GM12878 (cell line): ENCODE results near the gene ANO6.

Source experiments
- CBX5 ChIP-seq: sonication (generic); IDR thresholded peaks from 2 replicates; pipeline ENCODE4 v1.6.1; 2016; ENCODE audit warnings: low read depth, moderate library complexity, mild to moderate bottlenecking, inconsistent platforms
- CHD4 ChIP-seq: fragments of 200-600 bp; sonication (generic); IDR thresholded peaks from 2 replicates; pipeline ENCODE4 v1.6.1; 2016; ENCODE audit warnings: mild to moderate bottlenecking
- EP300 ChIP-seq, 2 experiments: fragments of 150-350 bp in 1 of 2; IDR thresholded peaks; 2 replicates each; pipeline ENCODE4 v1.6.1; 2011 to 2012; ENCODE audit warnings: low read depth in 2 of 2, low read length in 2 of 2, borderline replicate concordance in 1 of 2, improper control_type of control experiment in 1 of 2, inconsistent platforms in 1 of 2; ENCODE audit not compliant: control insufficient read depth in 1 of 2
- FOS ChIP-seq: IDR thresholded peaks from 3 replicates; pipeline ENCODE4 v1.6.1; 2011; ENCODE audit warnings: borderline replicate concordance; ENCODE audit not compliant: insufficient read length; ENCODE audit errors: extremely low read depth
- FOXK2 ChIP-seq: fragments of 450-650 bp; IDR thresholded peaks from 2 replicates; pipeline ENCODE4 v1.6.1; 2017; ENCODE audit warnings: mild to moderate bottlenecking, moderate library complexity
- MEF2A ChIP-seq: IDR thresholded peaks from 2 replicates; pipeline ENCODE4 v1.6.1; 2011; ENCODE audit warnings: low read depth, mild to moderate bottlenecking, low read length, moderate library complexity; ENCODE audit not compliant: insufficient read depth
- NBN ChIP-seq: fragments of 450-650 bp; IDR thresholded peaks from 2 replicates; pipeline ENCODE4 v1.6.1; 2016
- NFYA ChIP-seq: IDR thresholded peaks from 2 replicates; pipeline ENCODE4 v1.6.1; 2011; ENCODE audit warnings: low read depth, mild to moderate bottlenecking, low read length, improper control_type of control experiment, borderline replicate concordance
- RBBP5 ChIP-seq: fragments of 200-600 bp; sonication (generic); conservative IDR thresholded peaks from 2 replicates; pipeline ENCODE4 v1.6.1; 2016
- RCOR1 ChIP-seq: conservative IDR thresholded peaks from 2 replicates; pipeline ENCODE4 v1.6.1; 2012; ENCODE audit warnings: low read depth, low read length, improper control_type of control experiment
- TF ChIP-seq, protein P1 (sequence below), 3 experiments: IDR thresholded peaks in 2 of 3; conservative IDR thresholded peaks in 1 of 3; 2 replicates each; pipeline ENCODE4 v1.5.1; 2011; ENCODE audit warnings: low read depth in 3 of 3, low read length in 3 of 3, mild to moderate bottlenecking in 3 of 3, control low read depth in 2 of 3, moderate library complexity in 2 of 3, inconsistent platforms in 1 of 3, mixed read lengths in 1 of 3; ENCODE audit not compliant: control insufficient read depth in 2 of 3, insufficient read depth in 1 of 3; ENCODE audit errors: extremely low read depth in 1 of 3
- TF ChIP-seq, protein P2 (sequence below): fragments of 450-650 bp; IDR thresholded peaks from 2 replicates; pipeline ENCODE4 v1.6.1; 2014; ENCODE audit warnings: mild to moderate bottlenecking

DNA sequence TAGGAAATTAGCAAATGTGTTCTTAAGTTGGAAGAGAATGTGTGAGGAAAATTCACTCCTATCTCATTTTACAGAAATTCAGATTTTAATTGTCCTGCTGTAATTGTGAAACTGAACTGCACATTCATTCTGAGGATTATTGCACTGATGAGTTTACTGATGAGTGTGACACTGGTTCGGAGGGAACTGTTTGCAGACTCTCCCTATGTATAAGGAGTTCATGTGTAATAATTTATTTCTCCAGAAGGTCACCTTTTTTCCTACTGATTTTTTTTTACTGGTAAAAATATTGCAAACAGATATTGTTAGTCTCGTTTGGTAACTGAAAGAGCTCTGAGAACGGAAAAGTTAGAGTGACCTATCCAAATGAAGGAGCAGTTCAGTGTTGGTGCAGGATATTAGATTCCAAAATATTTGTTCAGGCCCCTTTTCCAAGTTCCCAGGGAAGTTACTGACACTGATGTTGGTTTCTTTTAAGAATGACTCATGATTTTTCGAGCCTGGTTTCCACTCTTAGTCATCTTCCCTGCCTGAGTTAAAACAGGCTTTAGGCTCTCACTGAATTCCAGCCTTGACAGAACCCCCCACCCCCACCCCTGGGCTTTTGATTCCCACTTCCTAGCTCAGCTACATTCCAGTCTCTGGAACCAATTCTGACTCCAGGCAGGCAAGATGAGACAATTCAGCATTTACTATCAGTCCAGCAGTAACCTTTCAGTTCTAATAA is 18.4 kb downstream of the ANO6 start:
- TF ChIP-seq, protein P1, sequence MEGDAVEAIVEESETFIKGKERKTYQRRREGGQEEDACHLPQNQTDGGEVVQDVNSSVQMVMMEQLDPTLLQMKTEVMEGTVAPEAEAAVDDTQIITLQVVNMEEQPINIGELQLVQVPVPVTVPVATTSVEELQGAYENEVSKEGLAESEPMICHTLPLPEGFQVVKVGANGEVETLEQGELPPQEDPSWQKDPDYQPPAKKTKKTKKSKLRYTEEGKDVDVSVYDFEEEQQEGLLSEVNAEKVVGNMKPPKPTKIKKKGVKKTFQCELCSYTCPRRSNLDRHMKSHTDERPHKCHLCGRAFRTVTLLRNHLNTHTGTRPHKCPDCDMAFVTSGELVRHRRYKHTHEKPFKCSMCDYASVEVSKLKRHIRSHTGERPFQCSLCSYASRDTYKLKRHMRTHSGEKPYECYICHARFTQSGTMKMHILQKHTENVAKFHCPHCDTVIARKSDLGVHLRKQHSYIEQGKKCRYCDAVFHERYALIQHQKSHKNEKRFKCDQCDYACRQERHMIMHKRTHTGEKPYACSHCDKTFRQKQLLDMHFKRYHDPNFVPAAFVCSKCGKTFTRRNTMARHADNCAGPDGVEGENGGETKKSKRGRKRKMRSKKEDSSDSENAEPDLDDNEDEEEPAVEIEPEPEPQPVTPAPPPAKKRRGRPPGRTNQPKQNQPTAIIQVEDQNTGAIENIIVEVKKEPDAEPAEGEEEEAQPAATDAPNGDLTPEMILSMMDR (IDR thresholded peaks at IDR 0.05 in 2 of 3, conservative IDR thresholded peaks at IDR 0.05 in 1 of 3; ENCODE audit: control insufficient read depth in 2 of 3, extremely low read depth in 1 of 3, insufficient read depth in 1 of 3, low read depth in 3 of 3, low read length in 3 of 3): no peak
- TF ChIP-seq CBX5 (no peak), RCOR1 (no peak), RBBP5 (no peak), FOXK2 (no peak), NBN (no peak), CHD4 (no peak), MEF2A (no peak), FOS (no peak), EP300 (IDR thresholded peaks at IDR 0.05; ENCODE audit: borderline replicate concordance in 1 of 2, control insufficient read depth in 1 of 2, low read depth in 2 of 2, low read length in 2 of 2) (no peak), NFYA (no peak)
- TF ChIP-seq, protein P2, sequence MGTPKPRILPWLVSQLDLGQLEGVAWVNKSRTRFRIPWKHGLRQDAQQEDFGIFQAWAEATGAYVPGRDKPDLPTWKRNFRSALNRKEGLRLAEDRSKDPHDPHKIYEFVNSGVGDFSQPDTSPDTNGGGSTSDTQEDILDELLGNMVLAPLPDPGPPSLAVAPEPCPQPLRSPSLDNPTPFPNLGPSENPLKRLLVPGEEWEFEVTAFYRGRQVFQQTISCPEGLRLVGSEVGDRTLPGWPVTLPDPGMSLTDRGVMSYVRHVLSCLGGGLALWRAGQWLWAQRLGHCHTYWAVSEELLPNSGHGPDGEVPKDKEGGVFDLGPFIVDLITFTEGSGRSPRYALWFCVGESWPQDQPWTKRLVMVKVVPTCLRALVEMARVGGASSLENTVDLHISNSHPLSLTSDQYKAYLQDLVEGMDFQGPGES: no peak
